ENCODE measurements around the gene HDDC2. TPM values are rescaled to one million over a fixed set of nuclear protein-coding genes. Genes with fewer than 3 reads are reported as not detected.

HDDC2 gene
- total and polyA plus RNA-seq, 2 donors from 2014 or later: 69.8 to 161 TPM

DNA sequence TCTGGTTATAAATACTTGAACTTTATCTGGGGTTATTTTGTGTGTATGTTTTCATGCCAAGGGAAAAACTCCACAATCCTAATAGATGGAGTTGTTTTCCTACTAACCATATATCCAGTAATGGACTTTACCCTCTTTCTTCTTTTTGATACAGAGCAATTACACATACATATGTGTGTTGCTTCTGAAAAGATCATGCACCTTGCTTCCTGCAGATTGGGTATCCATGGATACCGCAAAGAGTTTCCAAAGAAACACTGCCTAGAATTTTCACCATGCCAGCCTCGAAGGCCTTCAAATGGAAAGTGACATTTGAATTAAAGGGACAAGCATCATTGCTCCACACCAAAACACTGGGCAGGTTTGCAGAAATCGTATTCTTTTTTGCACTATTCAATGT is 26.8 kb downstream of the HDDC2 start:
- TF ChIP-seq CTCF (IDR thresholded peaks at IDR 0.05; ENCODE audit: borderline replicate concordance, extremely low read depth, insufficient read depth): no peak
- Histone ChIP-seq H3K9me3 (ENCODE audit: control insufficient read depth in 2 of 3, insufficient read depth in 1 of 3, low read length in 3 of 3) (no peaks in the 10 kb centered on the region), H3K27ac (ENCODE audit: low read depth in 2 of 2, low read length in 2 of 2) (no peak overlapping the region), H3K4me1 (ENCODE audit: control insufficient read depth in 2 of 3, insufficient read depth in 2 of 3, low read depth in 1 of 3, low read length in 3 of 3) (peaks cover 0 to 8% (median 0%) of the 10 kb centered on the region in 3 donors), H3K27me3 (ENCODE audit: control insufficient read depth, insufficient read depth, low read length) (no peaks in the 10 kb centered on the region), H3K4me3 (ENCODE audit: low read length in 3 of 3) (no peak overlapping the region), H3K9ac (ENCODE audit: low read length in 3 of 3) (no peak overlapping the region), H3K36me3 (ENCODE audit: control insufficient read depth in 2 of 3, insufficient read depth in 3 of 3, low read length in 3 of 3) (peaks cover 5 to 17% (median 10%) of the 10 kb centered on the region in 3 donors)
- intact Hi-C loops (cut with DNase I): no loop called here
- FAIRE-seq (no peak), DNase-seq (no peak)

DNA sequence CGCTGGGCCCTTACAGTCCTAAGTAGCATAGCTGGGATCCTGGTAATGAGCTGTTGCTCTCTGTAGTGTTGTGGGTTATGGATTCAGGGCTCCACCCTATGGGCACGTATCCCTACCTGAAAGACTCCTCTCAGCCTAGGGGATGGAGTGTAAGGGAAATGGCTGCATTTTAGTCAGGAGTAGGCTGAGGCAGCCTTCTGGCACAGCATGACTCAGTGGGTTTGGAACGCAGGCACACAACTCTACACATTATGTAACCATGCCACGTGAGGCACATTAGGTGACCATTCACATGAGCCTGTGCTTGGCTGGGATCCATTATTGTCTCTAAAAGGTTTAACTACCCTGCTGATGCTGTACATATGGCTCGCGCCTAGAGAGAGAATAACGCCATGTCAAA is 27.8 kb downstream of the HDDC2 start:
- H3K9me3 ChIP-seq (ENCODE audit: control insufficient read depth in 2 of 3, insufficient read depth in 1 of 3, low read length in 3 of 3): no peaks in the 10 kb centered on the region
- no peak for FAIRE-seq
- H3K27me3 ChIP-seq (ENCODE audit: control insufficient read depth, insufficient read depth, low read length): no peaks in the 10 kb centered on the region
- H3K36me3 ChIP-seq (ENCODE audit: control insufficient read depth in 2 of 3, insufficient read depth in 3 of 3, low read length in 3 of 3): peaks cover 5 to 17% (median 10%) of the 10 kb centered on the region in 3 donors
- no peak overlapping the region for H3K9ac ChIP-seq (ENCODE audit: low read length in 3 of 3)
- H3K4me1 ChIP-seq (ENCODE audit: control insufficient read depth in 2 of 3, insufficient read depth in 2 of 3, low read depth in 1 of 3, low read length in 3 of 3): peaks cover 0 to 8% (median 0%) of the 10 kb centered on the region in 3 donors
- H3K27ac ChIP-seq (ENCODE audit: low read depth in 2 of 2, low read length in 2 of 2): peak overlapping the region in 1 of 2 donors; percentile 64
- DNase-seq: peak in 2 of 5 donors; percentile 14 to 72
- intact Hi-C loops (cut with DNase I): no loop called here
- no peak overlapping the region for H3K4me3 ChIP-seq (ENCODE audit: low read length in 3 of 3)
- TF ChIP-seq CTCF (IDR thresholded peaks at IDR 0.05; ENCODE audit: borderline replicate concordance, extremely low read depth, insufficient read depth): no peak

DNA sequence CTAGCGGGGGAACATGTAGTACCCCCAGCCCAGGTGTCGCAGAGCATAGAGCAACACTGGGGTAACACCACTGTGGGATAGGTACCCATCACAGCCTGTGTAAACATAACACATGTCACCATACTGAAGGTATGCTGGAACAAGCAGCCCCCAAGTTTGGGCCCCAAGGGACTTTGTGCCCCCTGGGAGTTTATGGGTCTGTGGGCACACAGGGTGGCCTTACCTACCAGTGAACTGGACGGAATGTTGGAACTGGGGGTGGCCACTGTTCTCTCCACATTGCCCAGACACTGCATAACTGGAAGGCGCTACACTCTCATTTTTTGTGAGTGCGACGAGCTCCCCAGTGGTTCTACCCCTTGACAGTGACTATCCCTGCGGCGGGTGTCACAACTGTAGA is 28.5 kb downstream of the HDDC2 start:
- H3K27ac ChIP-seq (ENCODE audit: low read depth in 2 of 2, low read length in 2 of 2): peak overlapping the region in 1 of 2 donors; percentile 64
- no peaks in the 10 kb centered on the region for H3K27me3 ChIP-seq (ENCODE audit: control insufficient read depth, insufficient read depth, low read length)
- H3K4me3 ChIP-seq (ENCODE audit: low read length in 3 of 3): no peak overlapping the region
- H3K36me3 ChIP-seq (ENCODE audit: control insufficient read depth in 2 of 3, insufficient read depth in 3 of 3, low read length in 3 of 3): peaks cover 5 to 17% (median 10%) of the 10 kb centered on the region in 3 donors
- intact Hi-C loops (cut with DNase I): no loop called here
- H3K4me1 ChIP-seq (ENCODE audit: control insufficient read depth in 2 of 3, insufficient read depth in 2 of 3, low read depth in 1 of 3, low read length in 3 of 3): peaks cover 0 to 8% (median 0%) of the 10 kb centered on the region in 3 donors
- no peak overlapping the region for H3K9ac ChIP-seq (ENCODE audit: low read length in 3 of 3)
- no peak for DNase-seq
- no peak for TF ChIP-seq CTCF (IDR thresholded peaks at IDR 0.05; ENCODE audit: borderline replicate concordance, extremely low read depth, insufficient read depth)
- no peak for FAIRE-seq
- no peaks in the 10 kb centered on the region for H3K9me3 ChIP-seq (ENCODE audit: control insufficient read depth in 2 of 3, insufficient read depth in 1 of 3, low read length in 3 of 3)

Data from kidney (tissue), 14 donors.